OCI-LY7 (cell line): Measurements from ENCODE around the gene DNAJB5. TPM values are rescaled to one million over a fixed set of nuclear protein-coding genes. Genes with fewer than 3 reads are reported as not detected.

Source experiments
- BruUV-seq: library from RNA; stranded (reverse); fragments of 400-500 nt; replicated peaks from 2 replicates; lab custom pipeline; 2021; lab: Mats Ljungman, UMichigan
- CTCF ChIA-PET: fragments of 300-600 bp; sonication (Branson Sonifier 250); formaldehyde crosslinking; loops from one replicate; lab custom pipeline; 2022; ENCODE audit warnings: antibody characterized with exemption; ENCODE audit not compliant: unreplicated experiment; lab: Charles Lee
- POLR2A ChIA-PET: fragments of 300-600 bp; sonication (Branson Sonifier 250); formaldehyde crosslinking; loops from one replicate; lab custom pipeline; 2022; ENCODE audit warnings: antibody characterized with exemption; lab: Charles Lee
- DNase-seq: peaks from one replicate; pipeline ENCODE4 v3.0.0-alpha.2; 2015; ENCODE audit warnings: low spot score
- H2AFZ ChIP-seq: fragments of 200-600 bp; sonication (generic), shearing (Covaris generic); 2 replicates; pipeline ENCODE4 v1.6.1; 2014; ENCODE audit warnings: mild to moderate bottlenecking, antibody characterized with exemption, low read length, moderate library complexity
- H3K27ac ChIP-seq: fragments of 200-600 bp; sonication (generic); 2 replicates; pipeline ENCODE4 v1.5.1; 2014; ENCODE audit warnings: mixed run types, low read depth, mild to moderate bottlenecking, moderate library complexity, low read length, inconsistent platforms; ENCODE audit not compliant: poor library complexity, severe bottlenecking
- H3K36me3 ChIP-seq: fragments of 200-600 bp; sonication (generic); 2 replicates; pipeline ENCODE4 v1.6.1; 2014; ENCODE audit warnings: mild to moderate bottlenecking, antibody characterized with exemption, low read length, moderate library complexity, mixed read lengths; ENCODE audit not compliant: insufficient read depth
- H3K4me1 ChIP-seq: fragments of 200-600 bp; sonication (generic); 2 replicates; pipeline ENCODE4 v1.5.1; 2014; ENCODE audit warnings: mild to moderate bottlenecking, low read length; ENCODE audit not compliant: insufficient read depth, poor library complexity, severe bottlenecking
- H3K4me2 ChIP-seq: fragments of 200-600 bp; sonication (generic); 2 replicates; pipeline ENCODE4 v1.6.1; 2014; ENCODE audit warnings: mild to moderate bottlenecking, low read length
- H3K4me3 ChIP-seq: fragments of 200-600 bp; sonication (generic); 2 replicates; pipeline ENCODE4 v1.5.1; 2014; ENCODE audit warnings: mild to moderate bottlenecking, low read depth, low read length; ENCODE audit not compliant: poor library complexity, severe bottlenecking
- H3K79me2 ChIP-seq: fragments of 200-600 bp; sonication (generic); 2 replicates; pipeline ENCODE4 v1.6.1; 2016; ENCODE audit warnings: low read depth, mild to moderate bottlenecking, low read length, moderate library complexity, mixed read lengths; ENCODE audit not compliant: insufficient read depth
- H3K9me2 ChIP-seq: fragments of 200-600 bp; sonication (generic); 2 replicates; pipeline ENCODE4 v1.6.1; 2016; ENCODE audit warnings: mild to moderate bottlenecking, low read length, mixed read lengths; ENCODE audit not compliant: insufficient read depth
- H3K9me3 ChIP-seq: fragments of 200-600 bp; sonication (generic); 2 replicates; pipeline ENCODE4 v1.6.1; 2014; ENCODE audit warnings: mild to moderate bottlenecking, mixed run types, low read length, mixed read lengths
- H4K20me1 ChIP-seq: fragments of 200-600 bp; sonication (generic); 2 replicates; pipeline ENCODE4 v1.6.1; 2014; ENCODE audit warnings: mild to moderate bottlenecking, antibody characterized with exemption, low read length, moderate library complexity, mixed read lengths; ENCODE audit not compliant: insufficient read depth
- EZH2phosphoT487 ChIP-seq: fragments of 200-600 bp; sonication (generic); IDR thresholded peaks from 2 replicates; pipeline ENCODE4 v1.6.1; 2018; ENCODE audit warnings: low read depth, borderline replicate concordance, mild to moderate bottlenecking, mixed run types, antibody characterized with exemption, low read length, moderate library complexity, mixed read lengths
- intact Hi-C: fragments of 100-400 bp; cut with micrococcal nuclease; formaldehyde crosslinking; loops from one replicate; pipeline ENCODE4 v1.10.0; 2022; ENCODE audit not compliant: unreplicated experiment
- total RNA-seq, 2 experiments: library from RNA; depleted of rRNA in 1 of 2; stranded (reverse); fragments of >200 nt in 1 of 2; shearing (Covaris generic) in 1 of 2; gene quantifications; 2 replicates each; pipeline ENCODE4 v1.2.3, GENCODE V29; 2014 to 2022
- TF ChIP-seq, protein P1 (sequence below): fragments of 200-600 bp; sonication (generic); conservative IDR thresholded peaks from 2 replicates; pipeline ENCODE4 v1.5.1; 2014; ENCODE audit warnings: mild to moderate bottlenecking, antibody characterized with exemption, low read length, moderate library complexity, mixed read lengths

DNAJB5 gene
- total RNA-seq, 2 experiments from 2014 or later = 5.1 to 5.8 TPM

DNA sequence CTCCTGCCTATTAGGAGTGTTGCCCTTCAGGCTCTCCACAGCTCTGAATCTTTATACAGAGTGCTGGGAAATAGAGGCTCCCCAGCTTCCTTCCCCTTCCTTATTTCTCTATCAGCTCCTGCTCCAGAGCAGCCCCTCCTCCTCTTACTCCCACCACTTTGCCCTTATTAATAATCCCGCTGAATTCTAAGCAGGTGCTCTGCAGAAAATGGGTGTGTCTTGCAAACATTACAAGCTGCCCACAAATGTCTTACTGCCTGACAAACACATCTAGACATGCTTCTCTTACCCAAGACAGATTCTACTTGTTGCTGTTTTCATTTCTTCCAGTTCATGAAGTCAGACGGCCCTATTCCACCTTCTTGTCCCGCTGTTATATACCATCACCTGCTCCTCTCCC, 25.1 kb upstream of the DNAJB5 start:
- no peaks in the 10 kb centered on the region for H3K4me1 ChIP-seq
- ChIA-PET POLR2A (no interaction called here), CTCF (no interaction called here)
- H3K27ac ChIP-seq = no peak overlapping the region
- H4K20me1 ChIP-seq = no peaks in the 10 kb centered on the region
- TF ChIP-seq, protein P1, sequence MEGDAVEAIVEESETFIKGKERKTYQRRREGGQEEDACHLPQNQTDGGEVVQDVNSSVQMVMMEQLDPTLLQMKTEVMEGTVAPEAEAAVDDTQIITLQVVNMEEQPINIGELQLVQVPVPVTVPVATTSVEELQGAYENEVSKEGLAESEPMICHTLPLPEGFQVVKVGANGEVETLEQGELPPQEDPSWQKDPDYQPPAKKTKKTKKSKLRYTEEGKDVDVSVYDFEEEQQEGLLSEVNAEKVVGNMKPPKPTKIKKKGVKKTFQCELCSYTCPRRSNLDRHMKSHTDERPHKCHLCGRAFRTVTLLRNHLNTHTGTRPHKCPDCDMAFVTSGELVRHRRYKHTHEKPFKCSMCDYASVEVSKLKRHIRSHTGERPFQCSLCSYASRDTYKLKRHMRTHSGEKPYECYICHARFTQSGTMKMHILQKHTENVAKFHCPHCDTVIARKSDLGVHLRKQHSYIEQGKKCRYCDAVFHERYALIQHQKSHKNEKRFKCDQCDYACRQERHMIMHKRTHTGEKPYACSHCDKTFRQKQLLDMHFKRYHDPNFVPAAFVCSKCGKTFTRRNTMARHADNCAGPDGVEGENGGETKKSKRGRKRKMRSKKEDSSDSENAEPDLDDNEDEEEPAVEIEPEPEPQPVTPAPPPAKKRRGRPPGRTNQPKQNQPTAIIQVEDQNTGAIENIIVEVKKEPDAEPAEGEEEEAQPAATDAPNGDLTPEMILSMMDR = no peak
- TF ChIP-seq EZH2phosphoT487 = no peak
- H3K4me2 ChIP-seq = no peak overlapping the region
- H3K9me3 ChIP-seq = no peaks in the 10 kb centered on the region
- no peaks in the 10 kb centered on the region for H3K9me2 ChIP-seq
- no peaks in the 10 kb centered on the region for H3K36me3 ChIP-seq
- no peaks in the 10 kb centered on the region for H3K79me2 ChIP-seq
- H3K4me3 ChIP-seq = no peak overlapping the region
- no peak for DNase-seq
- intact Hi-C loops = no loop called here
- no peak overlapping the region for H2AFZ ChIP-seq
- BruUV-seq = no TSS peak

DNA sequence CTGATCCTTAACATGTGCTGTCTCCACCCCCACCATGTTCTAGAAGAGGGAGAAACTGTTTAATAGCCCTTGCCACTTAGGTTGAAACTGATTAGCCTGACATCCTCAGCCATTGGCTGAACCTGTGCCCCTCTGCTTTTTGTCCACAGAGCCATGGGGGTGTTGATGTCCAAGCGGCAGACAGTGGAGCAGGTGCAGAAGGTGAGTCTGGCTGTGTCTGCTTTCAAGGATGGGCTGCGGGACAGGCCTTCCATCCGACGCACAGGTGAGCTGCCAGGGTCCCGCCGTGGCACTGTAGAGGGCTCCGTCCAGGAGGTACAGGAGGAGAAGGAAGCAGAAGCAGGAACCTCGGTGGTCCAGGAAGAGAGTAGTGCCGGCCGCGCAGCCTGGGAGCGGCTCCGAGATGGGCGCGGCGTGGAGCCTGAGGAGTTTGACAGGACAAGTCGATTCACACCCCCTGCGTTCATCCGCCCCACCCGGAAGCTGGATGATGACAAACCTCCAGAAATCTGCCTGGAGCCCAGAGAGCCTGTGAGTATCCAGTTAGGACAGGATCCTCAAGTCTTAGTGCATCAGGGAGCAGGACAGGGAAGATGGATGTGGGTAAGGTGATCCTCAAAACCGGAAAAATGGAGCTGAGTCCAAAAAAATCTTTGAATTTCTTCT, 18.3 kb upstream of the DNAJB5 start:
- no peak for DNase-seq
- no peak for TF ChIP-seq EZH2phosphoT487
- TF ChIP-seq, protein P1 = no peak
- intact Hi-C loops = no loop called here
- Histone ChIP-seq H3K4me2 (no peak overlapping the region), H3K27ac (no peak overlapping the region), H3K9me2 (no peaks in the 10 kb centered on the region), H3K9me3 (no peaks in the 10 kb centered on the region), H3K79me2 (no peaks in the 10 kb centered on the region), H3K4me1 (no peaks in the 10 kb centered on the region), H3K4me3 (no peak overlapping the region), H3K36me3 (no peaks in the 10 kb centered on the region), H2AFZ (no peak overlapping the region), H4K20me1 (no peaks in the 10 kb centered on the region)
- ChIA-PET CTCF (no interaction called here), POLR2A (no interaction called here)
- BruUV-seq = no TSS peak

DNA sequence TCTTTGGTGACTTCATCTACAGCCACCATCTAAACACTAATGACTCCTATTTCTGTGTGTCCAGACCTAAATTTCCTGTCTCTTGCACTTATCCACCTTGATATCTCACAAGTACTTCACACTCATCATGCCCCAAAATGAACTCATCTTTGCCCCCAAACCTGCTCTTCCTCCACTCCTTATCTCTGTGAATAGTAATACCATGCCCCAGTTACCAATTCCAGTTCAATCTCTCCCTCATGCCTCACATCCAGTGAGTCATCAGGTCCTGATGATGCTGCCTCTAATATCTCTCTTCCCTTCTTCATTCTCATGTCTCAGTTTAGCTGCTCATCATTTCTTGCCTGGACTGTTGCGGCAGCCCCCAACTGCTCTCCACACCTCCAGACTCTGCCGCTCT, 14.9 kb upstream of the DNAJB5 start:
- no peak overlapping the region for H3K27ac ChIP-seq
- no TSS peak for BruUV-seq
- H2AFZ ChIP-seq = no peak overlapping the region
- no peaks in the 10 kb centered on the region for H3K79me2 ChIP-seq
- ChIA-PET POLR2A (no interaction called here), CTCF (no interaction called here)
- no peaks in the 10 kb centered on the region for H4K20me1 ChIP-seq
- intact Hi-C loops = no loop called here
- DNase-seq = no peak
- no peaks in the 10 kb centered on the region for H3K4me1 ChIP-seq
- no peaks in the 10 kb centered on the region for H3K9me3 ChIP-seq
- H3K4me3 ChIP-seq = no peak overlapping the region
- TF ChIP-seq, protein P1 = no peak
- TF ChIP-seq EZH2phosphoT487 = no peak
- H3K9me2 ChIP-seq = no peaks in the 10 kb centered on the region
- no peak overlapping the region for H3K4me2 ChIP-seq
- no peaks in the 10 kb centered on the region for H3K36me3 ChIP-seq
